Mesenteric fat pad (tissue), 1 donor: Measurements from ENCODE around the gene PSRC1. TPM values are rescaled to one million over a fixed set of nuclear protein-coding genes. Genes with fewer than 3 reads are reported as not detected.

Source experiments
- total RNA-seq: library from RNA; stranded (reverse); fragmentation: NEBNext Ultra II Directional; extraction: Animal tissue kit (Norgen Biotek cat#: 25700); gene quantifications from one replicate; pipeline ENCODE4 v1.2.1, GENCODE V29; 2021
- donor health status: DM: yes; HTN: yes; CAD: no.

The PSRC1 gene
- total RNA-seq, 1 donor from 2014 or later = 0.90 TPM

Other genes with a start within 250 kb of the PSRC1 start
- gene WDR47, start 241.0 kb downstream of the PSRC1 start, total RNA-seq = 14.6 TPM
- gene TAF13, start 207.1 kb downstream of the PSRC1 start, total RNA-seq = 71.2 TPM
- 41.0 TPM for gene TMEM167B, start 192.4 kb downstream of the PSRC1 start, total RNA-seq
- 0.26 TPM for gene ELAPOR1, start 169.0 kb downstream of the PSRC1 start, total RNA-seq
- 119 TPM for gene SARS1, start 69.2 kb downstream of the PSRC1 start, total RNA-seq
- 1.5 TPM for gene CELSR2, start 33.6 kb downstream of the PSRC1 start, total RNA-seq
- gene MYBPHL, start 23.9 kb upstream of the PSRC1 start, total RNA-seq = not detected
- 169 TPM for gene SORT1, start 114.8 kb upstream of the PSRC1 start, total RNA-seq
- 63.9 TPM for gene PSMA5, start 143.3 kb upstream of the PSRC1 start, total RNA-seq
- gene SYPL2, start 183.4 kb upstream of the PSRC1 start, total RNA-seq = 7.3 TPM
- gene ATXN7L2, start 200.8 kb upstream of the PSRC1 start, total RNA-seq = 3.0 TPM
- gene CYB561D1, start 210.9 kb upstream of the PSRC1 start, total RNA-seq = 8.9 TPM
- 7.4 TPM for gene AMIGO1, start 226.6 kb upstream of the PSRC1 start, total RNA-seq